Measurements from ENCODE around the gene UVRAG. TPM values are rescaled to one million over a fixed set of nuclear protein-coding genes. Genes with fewer than 3 reads are reported as not detected.

The UVRAG gene
- total and polyA plus RNA-seq, 2 donors from 2014 or later, result 7.2 to 27.9 TPM

DNA sequence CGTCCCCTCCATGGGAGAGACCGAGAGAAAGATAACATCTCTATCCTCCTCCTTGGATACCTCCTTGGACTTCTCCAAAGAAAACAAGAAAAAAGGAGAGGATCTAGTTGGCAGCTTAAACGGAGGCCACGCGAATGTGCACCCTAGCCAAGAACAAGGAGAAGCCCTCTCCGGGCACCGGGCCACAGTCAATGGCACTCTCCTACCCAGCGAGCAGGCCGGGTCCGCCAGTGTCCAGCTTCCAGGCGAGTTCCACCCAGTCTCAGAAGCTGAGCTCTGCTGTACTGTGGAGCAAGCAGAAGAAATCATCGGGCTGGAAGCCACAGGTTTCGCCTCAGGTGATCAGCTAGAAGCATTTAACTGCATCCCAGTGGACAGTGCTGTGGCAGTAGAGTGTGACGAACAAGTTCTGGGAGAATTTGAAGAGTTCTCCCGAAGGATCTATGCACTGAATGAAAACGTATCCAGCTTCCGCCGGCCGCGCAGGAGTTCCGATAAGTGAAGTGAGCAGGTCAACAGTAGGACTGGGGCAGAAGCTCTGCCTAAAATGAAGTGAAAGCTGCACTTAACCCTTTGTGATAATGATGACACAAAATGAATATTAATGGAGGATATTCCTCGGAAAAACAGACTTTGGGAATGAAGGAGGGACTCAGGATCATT is 326.0 kb downstream of the UVRAG start:
- Histone ChIP-seq H3K4me3 (ENCODE audit: low read length in 3 of 3) (no peak overlapping the region), H3K27ac (ENCODE audit: low read depth in 2 of 2, low read length in 2 of 2) (no peak overlapping the region), H3K4me1 (ENCODE audit: control insufficient read depth in 2 of 3, insufficient read depth in 2 of 3, low read depth in 1 of 3, low read length in 3 of 3) (peaks cover 0 to 4% (median 0%) of the 10 kb centered on the region in 3 donors), H3K27me3 (ENCODE audit: control insufficient read depth, insufficient read depth, low read length) (no peaks in the 10 kb centered on the region), H3K36me3 (ENCODE audit: control insufficient read depth in 2 of 3, insufficient read depth in 3 of 3, low read length in 3 of 3) (peaks cover 0 to 5% (median 0%) of the 10 kb centered on the region in 3 donors), H3K9me3 (ENCODE audit: control insufficient read depth in 2 of 3, insufficient read depth in 1 of 3, low read length in 3 of 3) (no peaks in the 10 kb centered on the region), H3K9ac (ENCODE audit: low read length in 3 of 3) (no peak overlapping the region)
- FAIRE-seq (no peak), DNase-seq (no peak)
- intact Hi-C loops (cut with DNase I), result no loop called here
- TF ChIP-seq, protein P1, sequence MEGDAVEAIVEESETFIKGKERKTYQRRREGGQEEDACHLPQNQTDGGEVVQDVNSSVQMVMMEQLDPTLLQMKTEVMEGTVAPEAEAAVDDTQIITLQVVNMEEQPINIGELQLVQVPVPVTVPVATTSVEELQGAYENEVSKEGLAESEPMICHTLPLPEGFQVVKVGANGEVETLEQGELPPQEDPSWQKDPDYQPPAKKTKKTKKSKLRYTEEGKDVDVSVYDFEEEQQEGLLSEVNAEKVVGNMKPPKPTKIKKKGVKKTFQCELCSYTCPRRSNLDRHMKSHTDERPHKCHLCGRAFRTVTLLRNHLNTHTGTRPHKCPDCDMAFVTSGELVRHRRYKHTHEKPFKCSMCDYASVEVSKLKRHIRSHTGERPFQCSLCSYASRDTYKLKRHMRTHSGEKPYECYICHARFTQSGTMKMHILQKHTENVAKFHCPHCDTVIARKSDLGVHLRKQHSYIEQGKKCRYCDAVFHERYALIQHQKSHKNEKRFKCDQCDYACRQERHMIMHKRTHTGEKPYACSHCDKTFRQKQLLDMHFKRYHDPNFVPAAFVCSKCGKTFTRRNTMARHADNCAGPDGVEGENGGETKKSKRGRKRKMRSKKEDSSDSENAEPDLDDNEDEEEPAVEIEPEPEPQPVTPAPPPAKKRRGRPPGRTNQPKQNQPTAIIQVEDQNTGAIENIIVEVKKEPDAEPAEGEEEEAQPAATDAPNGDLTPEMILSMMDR (IDR thresholded peaks at IDR 0.05; ENCODE audit: borderline replicate concordance, extremely low read depth, insufficient read depth), result no peak

DNA sequence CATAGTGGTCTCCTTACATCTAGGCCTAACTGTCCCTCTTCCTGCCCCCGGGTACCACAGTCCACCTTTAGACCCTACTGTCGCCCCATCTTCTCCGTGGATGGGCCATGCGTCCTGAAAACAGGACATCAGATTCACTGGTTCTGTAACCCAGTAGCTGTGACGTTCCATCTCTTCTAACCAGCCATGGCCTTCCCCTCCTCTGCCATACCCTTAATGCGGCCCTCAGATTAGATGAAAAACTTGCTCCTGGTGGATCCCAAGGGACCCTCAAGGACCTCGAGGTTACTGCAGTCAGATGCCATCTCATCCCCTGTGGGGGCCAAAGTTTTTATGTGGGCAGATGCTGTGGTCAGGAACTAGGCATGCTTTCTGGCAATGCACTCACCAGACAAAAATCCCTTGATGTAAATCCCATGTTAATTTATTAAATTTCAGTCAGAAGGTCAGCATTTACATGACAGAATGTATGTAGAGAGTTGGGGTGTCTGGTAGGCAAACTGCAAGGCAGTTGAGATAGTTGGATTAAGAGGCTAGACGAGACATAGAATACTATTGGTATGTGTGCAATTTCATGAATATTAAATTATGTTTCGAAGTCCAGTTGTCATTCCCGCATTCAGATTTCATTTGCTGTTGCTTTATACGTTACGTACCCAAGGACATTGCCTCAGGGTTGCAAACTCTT is 327.0 kb downstream of the UVRAG start:
- no peak overlapping the region for H3K27ac ChIP-seq (ENCODE audit: low read depth in 2 of 2, low read length in 2 of 2)
- no peak overlapping the region for H3K4me3 ChIP-seq (ENCODE audit: low read length in 3 of 3)
- no peak overlapping the region for H3K9ac ChIP-seq (ENCODE audit: low read length in 3 of 3)
- H3K9me3 ChIP-seq (ENCODE audit: control insufficient read depth in 2 of 3, insufficient read depth in 1 of 3, low read length in 3 of 3), result no peaks in the 10 kb centered on the region
- intact Hi-C loops (cut with DNase I), result no loop called here
- H3K36me3 ChIP-seq (ENCODE audit: control insufficient read depth in 2 of 3, insufficient read depth in 3 of 3, low read length in 3 of 3), result peaks cover 0 to 5% (median 0%) of the 10 kb centered on the region in 3 donors
- H3K27me3 ChIP-seq (ENCODE audit: control insufficient read depth, insufficient read depth, low read length), result no peaks in the 10 kb centered on the region
- TF ChIP-seq, protein P1 (IDR thresholded peaks at IDR 0.05; ENCODE audit: borderline replicate concordance, extremely low read depth, insufficient read depth), result no peak
- FAIRE-seq (no peak), DNase-seq (no peak)
- H3K4me1 ChIP-seq (ENCODE audit: control insufficient read depth in 2 of 3, insufficient read depth in 2 of 3, low read depth in 1 of 3, low read length in 3 of 3), result peaks cover 0 to 4% (median 0%) of the 10 kb centered on the region in 3 donors

DNA sequence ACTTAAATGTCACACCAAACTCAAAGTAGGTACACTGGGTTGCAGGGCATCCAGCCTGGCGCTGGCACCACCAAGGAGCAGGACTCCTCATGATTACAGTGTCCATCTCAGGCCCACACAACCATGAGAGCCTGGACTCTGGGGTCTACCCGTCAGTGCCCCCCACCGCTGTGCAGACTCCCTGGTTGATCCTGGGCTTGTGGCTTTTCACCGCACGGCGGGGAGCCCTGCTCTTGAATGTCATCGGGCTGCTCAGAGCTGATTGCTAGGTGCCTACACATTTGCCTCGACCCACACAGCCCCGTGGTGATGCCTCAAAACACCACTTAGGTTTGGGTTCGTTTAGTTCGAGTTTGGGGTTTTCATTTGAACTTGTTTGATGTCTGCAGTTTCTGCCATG is 328.3 kb downstream of the UVRAG start:
- FAIRE-seq, result no peak
- H3K9me3 ChIP-seq (ENCODE audit: control insufficient read depth in 2 of 3, insufficient read depth in 1 of 3, low read length in 3 of 3), result no peaks in the 10 kb centered on the region
- TF ChIP-seq, protein P1 (IDR thresholded peaks at IDR 0.05; ENCODE audit: borderline replicate concordance, extremely low read depth, insufficient read depth), result no peak
- intact Hi-C loops (cut with DNase I), result no loop called here
- peaks cover 0 to 4% (median 0%) of the 10 kb centered on the region in 3 donors for H3K4me1 ChIP-seq (ENCODE audit: control insufficient read depth in 2 of 3, insufficient read depth in 2 of 3, low read depth in 1 of 3, low read length in 3 of 3)
- H3K27me3 ChIP-seq (ENCODE audit: control insufficient read depth, insufficient read depth, low read length), result no peaks in the 10 kb centered on the region
- peaks cover 0 to 5% (median 0%) of the 10 kb centered on the region in 3 donors for H3K36me3 ChIP-seq (ENCODE audit: control insufficient read depth in 2 of 3, insufficient read depth in 3 of 3, low read length in 3 of 3)
- no peak for DNase-seq
- no peak overlapping the region for H3K4me3 ChIP-seq (ENCODE audit: low read length in 3 of 3)
- H3K27ac ChIP-seq (ENCODE audit: low read depth in 2 of 2, low read length in 2 of 2), result no peak overlapping the region
- no peak overlapping the region for H3K9ac ChIP-seq (ENCODE audit: low read length in 3 of 3)

Measured in kidney (tissue), 14 donors.